MM.1S (cell line): ENCODE measurements around the gene PTP4A2.

ENCODE experiments used
- DNase-seq: peaks from one replicate; pipeline ENCODE4 v3.0.0-alpha.2; 2015
- H2AFZ ChIP-seq: fragments of 300-600 bp; sonication (generic); 2 replicates; pipeline ENCODE4 v1.6.0; 2016; ENCODE audit warnings: antibody characterized with exemption, low read length
- H3F3A ChIP-seq: fragments of 300-600 bp; sonication (generic); 2 replicates; pipeline ENCODE4 v1.6.1; 2016; ENCODE audit warnings: mild to moderate bottlenecking, antibody characterized with exemption, low read length, moderate library complexity, mixed read lengths; ENCODE audit not compliant: insufficient read depth
- H3K27ac ChIP-seq: fragments of 300-600 bp; sonication (generic); 2 replicates; pipeline ENCODE4 v1.5.1; 2016; ENCODE audit warnings: mild to moderate bottlenecking, low read length
- H3K27me3 ChIP-seq: fragments of 300-600 bp; sonication (generic); replicated peaks from 2 replicates; pipeline ENCODE4 v1.6.0; 2016; ENCODE audit warnings: low read length; ENCODE audit not compliant: insufficient read depth
- H3K36me3 ChIP-seq: fragments of 300-600 bp; sonication (generic); replicated peaks from 2 replicates; pipeline ENCODE4 v1.6.1; 2016; ENCODE audit warnings: mild to moderate bottlenecking, low read length, mixed read lengths; ENCODE audit not compliant: insufficient read depth
- H3K4me1 ChIP-seq: fragments of 300-600 bp; sonication (generic); 2 replicates; pipeline ENCODE4 v1.6.1; 2016; ENCODE audit warnings: low read length, mixed read lengths
- H3K4me2 ChIP-seq: fragments of 300-600 bp; sonication (generic); 2 replicates; pipeline ENCODE4 v1.6.0; 2016; ENCODE audit warnings: low read depth, low read length
- H3K4me3 ChIP-seq: fragments of 300-600 bp; sonication (generic); 2 replicates; pipeline ENCODE4 v1.5.1; 2016; ENCODE audit warnings: low read length, mixed read lengths
- H3K79me2 ChIP-seq: fragments of 300-600 bp; sonication (generic); 2 replicates; pipeline ENCODE4 v1.6.1; 2016; ENCODE audit warnings: mixed run types, low read length, mixed read lengths
- H3K9ac ChIP-seq: fragments of 300-600 bp; sonication (generic); 2 replicates; pipeline ENCODE4 v1.6.1; 2016; ENCODE audit warnings: low read length, mixed read lengths
- H3K9me2 ChIP-seq: fragments of 300-600 bp; sonication (generic); replicated peaks from 2 replicates; pipeline ENCODE4 v1.6.1; 2016; ENCODE audit warnings: mild to moderate bottlenecking, low read length, mixed read lengths; ENCODE audit not compliant: insufficient read depth
- H3K9me3 ChIP-seq: fragments of 300-600 bp; sonication (generic); replicated peaks from 2 replicates; pipeline ENCODE4 v1.6.1; 2016; ENCODE audit warnings: mild to moderate bottlenecking, low read length, mixed read lengths; ENCODE audit not compliant: insufficient read depth
- H4K20me1 ChIP-seq: fragments of 300-600 bp; sonication (generic); 2 replicates; pipeline ENCODE4 v1.6.1; 2016; ENCODE audit warnings: mild to moderate bottlenecking, low read length, moderate library complexity, mixed read lengths; ENCODE audit not compliant: insufficient read depth
- CTCF ChIP-seq: fragments of 300-600 bp; sonication (generic); IDR thresholded peaks from 2 replicates; pipeline ENCODE4 v1.5.1; 2016; ENCODE audit warnings: antibody characterized with exemption, low read length, mixed read lengths
- EZH2 ChIP-seq: fragments of 300-600 bp; sonication (generic); optimal IDR thresholded peaks from 2 replicates; pipeline ENCODE3; 2017; ENCODE audit warnings: low read depth, mild to moderate bottlenecking, antibody characterized with exemption, low read length, mixed read lengths
- EZH2phosphoT487 ChIP-seq: fragments of 300-600 bp; sonication (generic); IDR thresholded peaks from 2 replicates; pipeline ENCODE4 v1.6.1; 2018; ENCODE audit warnings: antibody characterized with exemption, low read length

The PTP4A2 gene

GRCh38 chr1:31936278-31936980 is 1.7 kb downstream of the PTP4A2 start:
- Histone ChIP-seq H3K9ac (peak overlapping the region; percentile 71; the same call in 1 of the 2 replicates), H3K79me2 (peaks cover 64% of the 10 kb centered on the region), H3K4me2 (peak overlapping the region; percentile 87), H3K9me2 (no peaks in the 10 kb centered on the region), H3K4me1 (peaks cover 33% of the 10 kb centered on the region), H3K27me3 (no peaks in the 10 kb centered on the region), H3K9me3 (no peaks in the 10 kb centered on the region), H2AFZ (no peak overlapping the region), H3K27ac (peak overlapping the region; percentile 43; the same call in 1 of the 2 replicates), H4K20me1 (peaks cover 56% of the 10 kb centered on the region), H3K36me3 (no peaks in the 10 kb centered on the region), H3K4me3 (peak overlapping the region; percentile 88), H3F3A (peaks cover 26% of the 10 kb centered on the region)
- TF ChIP-seq CTCF (no peak), EZH2phosphoT487 (no peak), EZH2 (no peak)
- peak; percentile 39 for DNase-seq

- peaks cover 25% of the 10 kb centered on the region for H3F3A ChIP-seq
- TF ChIP-seq CTCF (no peak), EZH2 (no peak), EZH2phosphoT487 (no peak)
- no peak overlapping the region for H3K4me2 ChIP-seq
- H3K9ac ChIP-seq: no peak overlapping the region
- DNase-seq: no peak
- H2AFZ ChIP-seq: no peak overlapping the region
- no peak overlapping the region for H3K27ac ChIP-seq
- no peaks in the 10 kb centered on the region for H3K27me3 ChIP-seq
- H3K9me2 ChIP-seq: no peaks in the 10 kb centered on the region
- H3K4me3 ChIP-seq: no peak overlapping the region
- H3K9me3 ChIP-seq: no peaks in the 10 kb centered on the region
- H3K79me2 ChIP-seq: peaks cover 79% of the 10 kb centered on the region
- peaks cover 33% of the 10 kb centered on the region for H3K4me1 ChIP-seq
- H4K20me1 ChIP-seq: peaks cover 69% of the 10 kb centered on the region
- no peaks in the 10 kb centered on the region for H3K36me3 ChIP-seq
These were observed 3.2 kb downstream of the PTP4A2 start for GRCh38 chr1:31934706-31935629.

GRCh38 chr1:31932491-31933316 is 5.5 kb downstream of the PTP4A2 start:
- DNase-seq: no peak
- Histone ChIP-seq H3K4me1 (peaks cover 28% of the 10 kb centered on the region), H3K79me2 (peaks cover 98% of the 10 kb centered on the region), H3K9ac (no peak overlapping the region), H3K4me2 (no peak overlapping the region), H3K36me3 (no peaks in the 10 kb centered on the region), H2AFZ (no peak overlapping the region), H3K4me3 (no peak overlapping the region), H3K27ac (no peak overlapping the region), H3K9me2 (no peaks in the 10 kb centered on the region), H3F3A (peaks cover 12% of the 10 kb centered on the region), H4K20me1 (peaks cover 77% of the 10 kb centered on the region), H3K9me3 (no peaks in the 10 kb centered on the region), H3K27me3 (no peaks in the 10 kb centered on the region)
- TF ChIP-seq EZH2 (no peak), EZH2phosphoT487 (no peak), CTCF (no peak)
